A549 (cell line): Measurements from ENCODE around the gene CNTN2. TPM values are rescaled to one million over a fixed set of nuclear protein-coding genes. Genes with fewer than 3 reads are reported as not detected.

Experiments
- ATAC-seq, 2 experiments: fragments of 200-7000 bp in 1 of 2; fragments of >200 bp in 1 of 2; cut with Nextera tagmentation in 1 of 2; cut with Tn5 transposase in 1 of 2; 3 replicates each; pipeline versions ENCODE4 v1.8.0 to v1.9.1; 2018 to 2020; ENCODE audit warnings: mild to moderate bottlenecking in 1 of 2, moderate library complexity in 1 of 2
- CTCF ChIA-PET: fragments of 300-600 bp; sonication (Branson Sonifier 250); formaldehyde crosslinking; extraction: SDS; loops from one replicate; lab custom pipeline; 2021; ENCODE audit warnings: antibody characterized with exemption, inconsistent platforms; lab: Yijun Ruan, JAX
- POLR2A ChIA-PET: fragments of 350-600 bp; formaldehyde crosslinking; extraction: SDS; loops from one replicate; lab custom pipeline; 2021; ENCODE audit warnings: antibody characterized with exemption, inconsistent platforms; lab: Yijun Ruan, JAX
- DNase-seq, 2 experiments: peaks; one replicate each; pipeline versions ENCODE4 v3.0.0 to v3.0.0-alpha.2; 2011 to 2016; ENCODE audit warnings: low read depth in 1 of 2, low spot score in 1 of 2
- FAIRE-seq: peaks from 2 replicates; lab custom pipeline; 2011; peaks lifted over from hg19 to GRCh38; lab: Jason Lieb, UNC
- H3K27ac ChIP-seq, 2 experiments: fragments of >200 bp; sonication (Bioruptor Twin); formaldehyde crosslinking; 3 replicates each; pipeline ENCODE4 v1.5.1; 2016 to 2017
- H3K4me1 ChIP-seq: fragments of >200 bp; sonication (Bioruptor Twin); formaldehyde crosslinking; 3 replicates; pipeline ENCODE4 v1.6.1; 2016
- H3K4me2 ChIP-seq: fragments of >200 bp; sonication (Bioruptor Twin); formaldehyde crosslinking; 3 replicates; pipeline ENCODE4 v1.6.1; 2016
- H3K4me3 ChIP-seq: fragments of >200 bp; sonication (Bioruptor Twin); formaldehyde crosslinking; 3 replicates; pipeline ENCODE4 v1.5.1; 2016
- H3K9me3 ChIP-seq: fragments of >200 bp; sonication (Bioruptor Twin); formaldehyde crosslinking; 3 replicates; pipeline ENCODE4 v1.6.1; 2016
- ATOH8 ChIP-seq: fragments of 250-450 bp; sonication (Bioruptor Pico); IDR thresholded peaks from 2 replicates; pipeline ENCODE4 v1.5.0; 2020; ENCODE audit warnings: low read depth, mild to moderate bottlenecking, moderate library complexity
- BCL3 ChIP-seq: fragments of >200 bp; sonication (Bioruptor Twin); formaldehyde crosslinking; IDR thresholded peaks from 3 replicates; pipeline ENCODE4 v1.6.1; 2016
- CHD2 ChIP-seq: fragments of 150-350 bp; IDR thresholded peaks from 2 replicates; pipeline ENCODE4 v1.6.1; 2014; ENCODE audit warnings: low read length; ENCODE audit not compliant: partially characterized antibody
- CHD4 ChIP-seq: fragments of 200-600 bp; sonication (generic); IDR thresholded peaks from 2 replicates; pipeline ENCODE4 v1.6.1; 2016; ENCODE audit warnings: antibody characterized with exemption, mild to moderate bottlenecking, borderline replicate concordance
- E2F6 ChIP-seq: IDR thresholded peaks from 2 replicates; pipeline ENCODE4 v1.6.1; 2012; ENCODE audit warnings: low read depth, borderline replicate concordance
- EHMT2 ChIP-seq: fragments of 200-600 bp; sonication (generic); IDR thresholded peaks from 2 replicates; pipeline ENCODE4 v1.6.1; 2016; ENCODE audit warnings: antibody characterized with exemption, low read depth, mild to moderate bottlenecking, moderate library complexity
- ELK1 ChIP-seq: fragments of 150-350 bp; IDR thresholded peaks from 2 replicates; pipeline ENCODE4 v1.6.1; 2014; ENCODE audit warnings: low read depth, mild to moderate bottlenecking, low read length
- HMGXB4 ChIP-seq: fragments of 250-450 bp; sonication (Bioruptor Pico); IDR thresholded peaks from 2 replicates; pipeline ENCODE4 v1.5.0; 2021; ENCODE audit warnings: mild to moderate bottlenecking, moderate library complexity, borderline replicate concordance
- HOXB13 ChIP-seq: fragments of 250-450 bp; sonication (Bioruptor Pico); IDR thresholded peaks from 2 replicates; pipeline ENCODE4 v1.5.0; 2020; ENCODE audit warnings: low read depth, mild to moderate bottlenecking, moderate library complexity
- JUNB ChIP-seq: fragments of >200 bp; sonication (Bioruptor Twin); formaldehyde crosslinking; IDR thresholded peaks from 2 replicates; pipeline ENCODE4 v1.6.1; 2016
- KDM1A ChIP-seq: fragments of 200-600 bp; sonication (generic); IDR thresholded peaks from 2 replicates; pipeline ENCODE4 v1.6.1; 2016; ENCODE audit warnings: low read depth, mild to moderate bottlenecking
- PBX3 ChIP-seq: IDR thresholded peaks from 2 replicates; pipeline ENCODE4 v1.6.1; 2012
- PHF8 ChIP-seq: fragments of 200-600 bp; sonication (generic); IDR thresholded peaks from 2 replicates; pipeline ENCODE4 v1.6.1; 2016; ENCODE audit warnings: low read depth, mild to moderate bottlenecking, antibody characterized with exemption, moderate library complexity, borderline replicate concordance
- RAD21 ChIP-seq, 2 experiments: fragments of >200 bp in 1 of 2; sonication (Bioruptor Twin) in 1 of 2; formaldehyde crosslinking in 1 of 2; IDR thresholded peaks in 1 of 2; conservative IDR thresholded peaks in 1 of 2; 2 replicates in 1 of 2; 3 replicates in 1 of 2; pipeline ENCODE4 v1.6.1; 2012 to 2018; ENCODE audit warnings: inconsistent platforms in 1 of 2
- RARB ChIP-seq: fragments of 250-450 bp; sonication (Bioruptor Pico); IDR thresholded peaks from 2 replicates; pipeline ENCODE4 v1.8.0; 2021; ENCODE audit warnings: mild to moderate bottlenecking, moderate library complexity
- RCOR1 ChIP-seq: fragments of 150-350 bp; IDR thresholded peaks from 2 replicates; pipeline ENCODE4 v1.6.1; 2014; ENCODE audit warnings: antibody characterized with exemption, low read length, low read depth
- REST ChIP-seq: fragments of 200-600 bp; sonication (generic); IDR thresholded peaks from 2 replicates; pipeline ENCODE4 v1.6.1; 2016; ENCODE audit warnings: antibody characterized with exemption, mild to moderate bottlenecking, moderate library complexity
- SMC3 ChIP-seq: fragments of >200 bp; sonication (Bioruptor Twin); formaldehyde crosslinking; IDR thresholded peaks from 3 replicates; pipeline ENCODE4 v1.6.1; 2018; ENCODE audit warnings: inconsistent platforms
- TFCP2L1 ChIP-seq: fragments of 250-450 bp; sonication (Bioruptor Pico); IDR thresholded peaks from 2 replicates; pipeline ENCODE4 v1.5.0; 2021; ENCODE audit warnings: mild to moderate bottlenecking
- WGBS: methylation state at CpG from one replicate; pipeline ENCODE4 v1.1.6; 2017; ENCODE audit errors: missing lambda C conversion rate; 5-methylcytosine and 5-hydroxymethylcytosine counted together
- polyA plus RNA-seq, 4 experiments: library from polyadenylated mRNA; depleted of rRNA in 3 of 4; stranded (reverse); fragments of >200 nt; fragmentation: RNase III in 1 of 4; extraction: RNeasy Plus Mini Kit Qiagen cat#74134 plus additional on column Dnase treatment in 1 of 4; gene quantifications; 2 replicates in 3 of 4; 3 replicates in 1 of 4; pipeline ENCODE4 v1.2.3, GENCODE V29; 2011 to 2017

The CNTN2 gene
- polyA plus RNA-seq, 2 of the 4 experiments (the other 2 are of a cell fraction) = not detected

- no peak overlapping the region for H3K4me3 ChIP-seq
- no peak overlapping the region for H3K27ac ChIP-seq
- DNase-seq (no peak), ATAC-seq (no peak)
- TF ChIP-seq ELK1 (no peak), EHMT2 (no peak), ATOH8 (CRISPR knock-in tag) (no peak), REST (no peak), CHD4 (no peak), E2F6 (no peak), RARB (no peak), CHD2 (no peak), PBX3 (no peak), SMC3 (no peak), JUNB (no peak), RAD21 (conservative IDR thresholded peaks at IDR 0.05 in 1 of 2, IDR thresholded peaks at IDR 0.05 in 1 of 2) (no peak), TFCP2L1 (no peak), HMGXB4 (CRISPR knock-in tag) (no peak), RCOR1 (no peak), PHF8 (no peak), BCL3 (no peak), KDM1A (no peak), HOXB13 (no peak)
- TF ChIP-seq, all 56 proteins: peak for 0
- Histone ChIP-seq H3K4me2 (no peak overlapping the region), H3K9me3 (no peaks in the 10 kb centered on the region), H3K4me1 (no peaks in the 10 kb centered on the region)
- ChIA-PET CTCF (interaction anchor here (1.0 to 5.9 kb wide), 7 partner anchors 9 to 203 kb away, joined by 3 to 39 read pairs (median 4); no protein-coding TSS in a partner anchor), POLR2A (no interaction called here)
- no peak for FAIRE-seq
- 59% methylated on average over 10 of the region's 11 CpGs for WGBS
Observed at GRCh38 chr1:205052690-205053089, 9.7 kb downstream of the CNTN2 start.
